HG02571 (cell line): ENCODE data around the gene NTSR1.

ENCODE experiments used
- ATAC-seq: cut with Tn5 transposase; IDR thresholded peaks from one replicate; pipeline ENCODE4 v1.9.1; 2021; ENCODE audit warnings: mild to moderate bottlenecking, moderate library complexity; ENCODE audit not compliant: unreplicated experiment

The NTSR1 gene

DNA sequence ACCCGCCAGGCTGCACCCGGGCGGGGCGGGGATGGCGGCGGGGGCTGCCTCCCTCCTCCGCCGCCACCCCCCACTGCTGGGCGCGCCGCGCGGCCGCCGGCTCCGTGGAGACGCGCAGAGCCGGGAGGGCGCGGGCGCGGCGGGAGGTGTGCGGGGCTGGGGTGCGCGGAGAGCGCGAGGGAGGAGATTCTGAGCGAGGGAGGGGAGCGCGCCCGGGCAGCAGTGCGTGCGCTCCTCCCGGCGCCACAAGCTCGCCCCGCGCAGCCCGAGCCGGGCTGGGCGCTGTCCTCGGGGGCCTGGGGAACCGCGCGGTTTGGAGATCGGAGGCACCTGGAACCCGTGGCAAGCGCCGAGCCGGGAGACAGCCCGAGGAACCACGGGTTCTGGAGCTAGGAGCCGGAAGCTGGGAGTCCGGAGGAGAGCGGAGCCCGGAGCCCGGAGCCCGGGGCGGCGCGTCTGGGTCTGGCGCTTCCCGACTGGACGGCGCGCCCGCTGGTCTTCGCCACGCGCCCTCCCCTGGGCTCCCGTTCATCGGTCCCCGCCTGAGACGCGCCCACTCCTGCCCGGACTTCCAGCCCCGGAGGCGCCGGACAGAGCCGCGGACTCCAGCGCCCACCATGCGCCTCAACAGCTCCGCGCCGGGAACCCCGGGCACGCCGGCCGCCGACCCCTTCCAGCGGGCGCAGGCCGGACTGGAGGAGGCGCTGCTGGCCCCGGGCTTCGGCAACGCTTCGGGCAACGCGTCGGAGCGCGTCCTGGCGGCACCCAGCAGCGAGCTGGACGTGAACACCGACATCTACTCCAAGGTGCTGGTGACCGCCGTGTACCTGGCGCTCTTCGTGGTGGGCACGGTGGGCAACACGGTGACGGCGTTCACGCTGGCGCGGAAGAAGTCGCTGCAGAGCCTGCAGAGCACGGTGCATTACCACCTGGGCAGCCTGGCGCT is at the start of gene NTSR1:
TSS of gene NTSR1 (plus strand) at position 246 of the 946 bp plus-strand sequence. CDS start at position 618, 372 bp downstream.
- no peak for ATAC-seq

DNA sequence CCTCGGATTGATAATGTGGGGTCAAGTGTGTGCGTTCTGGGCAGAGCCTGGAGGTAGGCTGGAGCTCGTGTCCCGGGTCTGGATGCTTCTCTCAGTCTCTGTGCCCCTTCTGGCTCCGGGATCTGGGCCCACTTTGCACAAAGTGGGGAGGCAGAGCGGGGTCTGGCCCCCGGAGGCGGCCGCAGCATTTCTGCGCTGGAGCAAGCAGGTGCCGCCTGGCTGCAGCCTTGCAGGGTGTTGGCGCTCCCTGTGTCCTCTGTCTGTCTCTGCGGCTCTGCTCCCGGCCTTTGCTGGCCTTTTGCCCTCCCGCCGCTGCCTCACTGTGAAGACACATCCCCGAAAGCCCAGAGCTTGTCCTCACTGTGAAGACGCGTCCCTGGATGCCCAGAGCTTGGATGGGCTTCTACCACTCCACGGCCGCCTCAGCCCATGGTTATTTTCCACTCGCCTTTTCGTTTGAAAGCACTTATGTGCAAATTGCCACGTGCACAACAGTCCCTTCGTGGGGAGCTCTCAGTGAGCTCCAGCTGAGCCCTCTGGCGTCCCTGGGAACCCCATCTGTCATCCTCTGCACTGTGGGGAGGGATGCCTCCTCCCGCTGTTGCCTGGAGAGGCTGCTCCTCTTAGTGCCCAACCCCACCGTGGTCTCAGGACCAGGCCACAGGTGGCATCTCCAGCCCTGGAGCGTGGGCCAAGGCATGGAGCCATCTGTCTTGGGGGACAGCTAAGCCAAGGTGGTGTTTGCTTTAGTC is 49.0 kb upstream of the NTSR1 start:
- ATAC-seq, result no peak

DNA sequence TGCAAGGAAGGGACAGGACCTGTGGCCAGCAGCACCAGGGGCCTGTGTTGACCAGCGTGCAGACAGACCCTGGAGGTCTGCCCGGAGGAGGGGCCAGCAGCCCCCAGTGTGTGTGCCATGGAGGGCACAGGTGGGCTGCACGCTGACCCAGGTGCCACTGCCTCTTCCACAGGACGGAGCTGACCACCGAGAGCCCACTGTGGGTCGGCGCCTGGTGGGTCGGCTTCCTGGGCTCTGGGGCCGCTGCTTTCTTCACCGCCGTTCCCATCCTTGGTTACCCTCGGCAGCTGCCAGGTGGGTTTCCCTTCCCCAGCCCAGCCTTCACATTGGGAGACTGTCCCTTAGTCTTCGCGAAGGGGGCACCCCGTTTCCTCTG is 48.4 kb upstream of the NTSR1 start:
- ATAC-seq, result no peak

DNA sequence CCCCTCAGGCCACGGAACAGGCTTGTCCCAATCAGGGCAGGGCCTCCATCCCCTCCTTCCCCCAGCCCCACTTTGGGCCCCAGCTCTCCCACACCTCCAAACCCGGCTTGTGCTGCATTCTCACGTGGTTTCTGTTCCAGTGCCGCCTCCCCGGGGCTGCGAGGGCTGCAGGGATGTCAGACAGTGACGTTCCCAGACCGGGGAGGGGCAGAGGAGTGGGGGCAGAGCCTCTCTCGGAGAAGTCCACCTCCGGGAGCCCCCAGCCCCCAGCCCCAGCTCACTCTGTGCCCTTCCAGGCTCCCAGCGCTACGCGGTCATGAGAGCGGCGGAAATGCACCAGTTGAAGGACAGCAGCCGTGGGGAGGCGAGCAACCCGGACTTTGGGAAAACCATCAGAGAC is 47.9 kb upstream of the NTSR1 start:
- ATAC-seq, result no peak

DNA sequence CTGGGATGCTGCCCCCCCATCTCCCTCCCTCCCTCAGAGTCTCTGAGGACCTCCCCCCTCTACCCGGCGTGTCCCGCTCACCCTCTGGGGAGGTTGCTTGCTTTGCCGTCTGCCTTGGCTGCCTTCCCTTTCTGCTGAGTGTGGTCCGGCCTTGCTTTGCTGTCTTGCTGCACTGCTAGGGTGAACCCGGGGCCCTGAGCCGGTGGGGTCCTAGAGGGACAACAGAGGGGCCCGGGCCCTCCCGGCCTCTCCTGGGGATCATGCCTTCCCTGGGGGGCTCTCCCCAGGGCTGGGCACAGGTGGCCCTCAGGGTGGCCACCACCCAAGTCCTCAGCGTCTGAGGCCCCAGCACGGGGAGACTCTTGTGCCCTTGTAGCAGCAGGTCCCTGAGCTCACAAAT is 47.0 kb upstream of the NTSR1 start:
- no peak for ATAC-seq

DNA sequence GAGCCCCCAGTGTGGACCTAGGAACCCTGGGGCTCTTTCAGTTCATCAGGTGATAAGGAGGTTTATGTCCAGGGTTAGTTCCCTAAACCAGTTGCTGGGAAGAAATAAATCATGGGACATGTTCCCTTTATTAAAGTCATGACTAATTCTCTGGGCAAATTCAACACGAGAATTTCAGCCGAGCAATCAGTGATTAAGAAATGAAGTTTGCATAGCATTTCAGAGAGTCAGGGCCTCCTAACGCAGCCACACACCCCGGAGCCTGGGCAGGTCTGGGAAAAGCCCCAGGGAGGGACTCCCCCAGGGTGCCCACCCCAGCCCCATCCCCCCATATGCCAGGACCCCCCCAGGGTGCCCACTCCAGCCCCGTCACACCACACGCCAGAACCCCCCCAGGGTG is 46.2 kb upstream of the NTSR1 start:
- ATAC-seq, result no peak

DNA sequence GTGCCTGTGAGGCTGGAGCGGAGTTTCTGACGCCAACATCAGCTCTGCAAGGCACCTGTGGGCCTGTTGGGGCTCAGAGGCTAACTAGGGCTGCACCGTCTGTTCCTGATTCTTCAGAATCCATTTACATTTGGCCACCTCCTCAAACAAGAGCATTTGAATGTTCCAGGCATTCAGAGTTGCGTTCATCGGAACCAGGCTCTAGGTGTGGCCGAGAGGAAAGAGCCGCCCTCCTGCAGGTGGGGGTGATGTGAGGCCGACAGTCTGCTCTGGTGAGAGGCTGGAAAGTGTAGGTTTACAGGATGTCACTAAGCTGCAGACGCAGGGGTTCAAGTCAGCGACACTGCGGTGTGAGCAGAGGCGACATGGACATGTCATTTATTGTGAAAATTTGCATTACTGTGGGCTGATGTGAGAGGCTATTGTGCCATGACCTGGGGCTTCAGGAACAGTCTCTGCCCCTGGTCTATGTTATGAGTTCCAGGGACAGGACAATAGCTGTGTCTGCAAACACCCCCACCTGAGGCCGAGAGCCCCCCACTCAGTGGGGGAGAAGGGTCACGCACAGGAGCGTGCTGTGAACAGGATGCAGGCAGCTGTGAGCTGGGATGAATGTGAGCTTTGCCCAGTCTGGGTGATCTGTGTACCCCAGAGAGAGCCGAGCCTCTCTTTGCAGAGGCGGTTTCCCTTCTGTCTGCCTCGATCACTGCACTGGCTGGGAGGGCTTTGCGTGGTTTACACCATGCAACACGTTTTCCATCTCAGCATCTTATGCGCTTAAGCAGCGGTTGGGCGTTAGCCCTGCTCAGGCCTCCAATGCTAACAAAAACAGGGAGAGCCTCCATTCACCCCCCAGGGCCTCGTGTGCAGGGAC is 45.3 kb upstream of the NTSR1 start:
- no peak for ATAC-seq

DNA sequence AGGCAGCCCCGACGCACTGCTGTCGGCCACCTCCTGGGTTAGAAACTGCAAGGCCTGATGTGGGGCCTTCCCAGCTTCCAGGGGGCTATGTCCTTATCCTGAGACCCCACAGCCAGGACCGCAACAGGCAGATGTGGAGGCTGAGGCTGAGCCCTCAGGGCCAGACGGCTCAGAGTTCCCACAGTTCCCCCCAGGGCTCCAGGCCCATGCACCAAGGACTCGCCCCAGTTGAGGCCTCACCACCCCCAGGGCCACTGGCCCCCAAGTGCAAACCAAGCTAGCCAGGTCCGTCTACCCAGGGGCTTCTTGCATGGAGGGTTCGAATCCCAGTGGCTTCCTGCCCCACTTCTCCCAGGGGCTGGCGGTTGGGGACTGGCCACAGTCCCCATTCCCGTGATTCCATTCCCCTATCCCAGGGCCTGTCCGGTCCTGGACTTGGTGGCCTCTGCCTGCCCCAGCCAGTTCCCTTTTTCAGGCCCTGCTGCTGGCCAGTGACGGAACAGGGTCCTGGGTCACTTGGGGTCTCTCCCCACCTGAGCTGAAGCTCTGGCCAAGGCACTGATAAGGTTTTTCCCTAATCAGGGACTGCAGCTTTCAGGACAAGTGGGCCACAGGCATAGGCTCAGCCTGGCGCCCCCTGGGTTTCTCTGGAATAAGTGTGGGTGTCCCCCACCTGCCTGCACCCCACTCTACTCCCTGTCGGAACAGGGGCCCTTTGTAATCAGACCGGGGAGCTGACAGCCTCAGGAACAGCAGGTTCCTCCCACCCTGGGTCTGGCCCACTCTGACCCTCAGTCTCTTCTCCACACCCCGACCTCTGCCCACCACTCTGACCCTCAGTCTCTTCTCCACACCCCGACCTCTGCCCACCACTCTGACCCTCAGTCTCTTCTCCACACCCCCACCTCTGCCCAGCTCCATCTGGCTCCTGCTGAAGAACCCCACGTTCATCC is 44.3 kb upstream of the NTSR1 start:
- no peak for ATAC-seq

DNA sequence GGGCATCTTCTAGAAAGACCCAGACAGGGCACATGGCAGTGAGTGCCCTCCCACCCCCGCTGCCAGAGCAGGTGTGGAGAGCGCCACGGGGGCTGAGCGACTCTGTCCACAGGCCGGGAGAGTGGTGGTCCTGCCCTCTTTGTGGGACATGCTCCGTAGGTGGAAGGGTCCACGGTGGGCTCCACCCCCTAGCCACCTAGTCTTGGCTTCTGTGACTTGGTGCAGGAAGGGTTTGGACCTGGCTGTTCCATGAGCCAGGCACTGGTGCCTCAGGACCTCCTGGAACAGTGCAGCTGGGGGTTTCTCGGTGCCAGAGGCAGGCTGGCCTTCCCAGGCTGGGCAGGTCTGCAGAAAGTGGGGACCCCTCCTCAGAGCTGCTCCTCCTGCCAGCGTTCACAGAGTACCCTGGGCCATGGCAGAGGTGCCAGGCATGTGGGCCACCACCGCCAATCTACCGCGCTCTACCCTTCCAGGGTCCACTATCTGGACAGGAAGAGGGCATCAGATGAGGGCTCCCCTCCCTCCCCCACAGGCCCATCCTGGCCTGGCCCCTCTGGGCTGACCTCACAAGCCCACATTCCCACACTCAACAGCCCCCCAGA is 43.4 kb upstream of the NTSR1 start:
- no peak for ATAC-seq

DNA sequence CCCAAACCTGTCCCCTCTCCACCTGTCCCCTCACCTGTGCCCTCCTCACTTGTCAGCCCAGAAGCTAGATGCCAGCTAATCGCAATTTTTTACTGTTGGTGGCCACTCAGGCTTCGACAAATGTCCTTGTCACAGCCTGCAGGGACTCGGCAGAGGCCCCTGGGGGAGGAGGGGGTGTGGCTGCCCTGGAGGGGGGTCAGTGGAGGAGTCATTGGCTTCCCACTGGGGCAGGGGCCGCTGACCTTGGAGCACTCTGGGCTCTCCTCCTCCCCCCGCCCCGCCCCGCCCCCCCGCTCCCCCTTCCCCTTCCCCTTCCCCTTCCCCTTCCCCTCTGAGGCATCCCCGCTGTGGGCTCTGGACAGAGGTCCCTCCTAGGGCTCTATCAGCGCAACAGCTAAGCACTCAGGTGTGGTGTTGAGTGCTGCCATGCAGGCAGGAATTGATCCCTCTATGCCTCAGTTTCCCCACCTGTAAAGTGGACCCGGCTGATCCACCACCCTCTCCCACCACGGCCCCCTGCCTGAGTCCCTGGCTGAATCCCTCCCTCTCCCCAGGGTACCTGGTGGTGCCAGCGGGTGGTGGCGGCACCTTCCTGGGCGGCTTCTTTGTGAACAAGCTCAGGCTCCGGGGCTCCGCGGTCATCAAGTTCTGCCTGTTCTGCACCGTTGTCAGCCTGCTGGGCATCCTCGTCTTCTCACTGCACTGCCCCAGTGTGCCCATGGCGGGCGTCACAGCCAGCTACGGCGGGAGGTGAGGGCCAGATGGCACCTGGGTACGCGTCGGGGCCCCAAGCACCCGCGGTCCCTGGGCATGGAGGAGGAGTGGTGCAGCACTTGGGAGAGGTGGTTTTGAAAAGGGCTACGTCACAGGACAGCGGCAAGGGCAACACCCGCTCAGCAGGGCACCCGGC is 42.6 kb upstream of the NTSR1 start:
- ATAC-seq, result no peak

DNA sequence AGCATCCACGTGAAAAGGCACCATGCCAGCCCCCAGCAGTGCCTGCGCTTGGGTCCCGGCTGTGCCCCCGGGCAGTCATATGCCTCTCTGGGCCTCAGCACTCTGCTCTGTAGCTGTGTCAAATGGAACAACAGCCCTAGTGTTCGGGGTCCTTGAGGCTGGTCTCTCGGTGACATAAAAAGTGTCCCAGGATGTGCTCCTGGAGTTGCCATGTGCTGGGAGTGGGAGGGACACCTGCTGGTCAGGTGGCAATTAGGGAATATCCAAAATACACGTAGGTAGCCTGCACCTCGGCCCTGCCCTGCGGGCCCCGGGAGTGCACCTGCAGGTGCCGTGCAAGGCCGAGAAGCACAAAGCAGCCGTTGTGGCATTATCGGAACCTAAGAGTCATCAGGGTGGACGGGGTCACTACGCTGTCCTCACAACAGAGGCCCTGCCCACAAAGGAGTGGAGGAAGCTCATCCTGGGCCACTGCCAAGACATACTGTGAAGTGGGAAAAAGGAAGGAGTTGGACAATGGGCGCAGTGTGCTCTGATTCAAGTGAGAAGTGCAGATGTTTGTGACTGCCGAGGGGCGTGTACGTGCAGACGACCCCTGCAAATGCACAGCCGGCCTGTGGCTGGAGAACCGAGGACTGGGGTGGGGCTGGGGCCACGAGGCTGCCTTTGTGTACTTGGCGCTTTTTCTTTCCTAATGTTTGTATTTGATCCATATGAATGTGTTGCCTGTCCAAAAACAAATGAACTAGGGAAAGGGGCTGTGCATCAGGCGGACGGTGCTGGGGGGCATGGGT is 41.7 kb upstream of the NTSR1 start:
- ATAC-seq, result no peak

DNA sequence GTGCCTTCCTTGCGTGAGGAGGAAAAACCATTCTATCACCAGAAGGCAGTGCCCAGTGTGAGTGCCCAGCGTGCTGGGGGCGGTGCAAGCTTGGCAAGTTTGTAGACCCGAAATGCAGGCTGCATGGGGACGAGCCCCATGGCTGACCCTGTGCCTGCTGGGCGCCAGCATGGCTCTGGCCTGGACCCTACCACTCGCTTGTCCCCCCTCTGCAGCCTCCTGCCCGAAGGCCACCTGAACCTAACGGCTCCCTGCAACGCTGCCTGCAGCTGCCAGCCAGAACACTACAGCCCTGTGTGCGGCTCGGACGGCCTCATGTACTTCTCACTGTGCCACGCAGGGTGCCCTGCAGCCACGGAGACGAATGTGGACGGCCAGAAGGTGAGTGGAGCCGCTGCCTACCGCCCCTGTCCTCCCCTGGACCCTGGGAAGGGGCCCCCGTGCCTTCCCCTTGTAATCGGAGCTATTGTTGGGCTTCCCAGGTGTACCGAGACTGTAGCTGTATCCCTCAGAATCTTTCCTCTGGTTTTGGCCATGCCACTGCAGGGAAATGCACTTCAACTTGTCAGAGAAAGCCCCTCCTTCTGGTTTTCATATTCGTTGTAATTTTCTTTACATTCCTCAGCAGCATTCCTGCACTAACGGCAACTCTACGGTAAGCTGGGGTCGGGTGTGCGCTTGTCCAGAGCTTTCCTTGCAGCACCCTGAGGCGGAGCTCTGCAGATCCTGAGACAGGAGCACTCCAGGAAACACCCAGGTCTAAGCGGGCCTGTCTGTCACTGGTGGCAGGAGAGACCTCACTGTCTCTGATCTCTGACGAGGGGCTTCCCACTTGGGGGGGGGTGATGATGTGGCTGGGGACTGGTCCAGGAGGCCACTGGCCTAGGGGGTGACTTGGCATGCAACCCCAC is 40.9 kb upstream of the NTSR1 start:
- ATAC-seq, result no peak

DNA sequence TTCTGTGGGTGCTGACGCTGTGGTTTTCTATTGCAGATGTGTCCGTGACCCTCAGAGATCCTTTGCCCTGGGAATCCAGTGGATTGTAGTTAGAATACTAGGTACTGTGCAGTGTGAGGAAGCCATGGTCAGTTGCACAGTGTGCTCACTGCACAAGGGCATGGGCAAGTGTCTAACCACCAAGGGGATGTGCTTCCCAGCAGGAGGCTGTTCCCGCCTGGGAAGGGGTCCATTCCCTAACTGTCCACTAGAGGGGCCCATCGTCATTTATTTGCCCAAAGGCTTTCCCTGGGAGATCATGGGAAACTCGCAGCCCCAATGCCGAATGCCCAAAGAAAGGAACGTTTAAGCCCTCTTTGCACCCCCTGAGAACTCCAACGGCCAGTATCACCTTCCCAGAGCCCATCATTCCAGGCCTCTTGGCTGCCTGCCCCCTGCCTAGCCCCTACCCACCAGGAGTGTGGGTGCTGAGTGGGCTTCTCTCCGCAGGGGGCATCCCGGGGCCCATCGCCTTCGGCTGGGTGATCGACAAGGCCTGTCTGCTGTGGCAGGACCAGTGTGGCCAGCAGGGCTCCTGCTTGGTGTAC is 40.1 kb upstream of the NTSR1 start:
- no peak for ATAC-seq

DNA sequence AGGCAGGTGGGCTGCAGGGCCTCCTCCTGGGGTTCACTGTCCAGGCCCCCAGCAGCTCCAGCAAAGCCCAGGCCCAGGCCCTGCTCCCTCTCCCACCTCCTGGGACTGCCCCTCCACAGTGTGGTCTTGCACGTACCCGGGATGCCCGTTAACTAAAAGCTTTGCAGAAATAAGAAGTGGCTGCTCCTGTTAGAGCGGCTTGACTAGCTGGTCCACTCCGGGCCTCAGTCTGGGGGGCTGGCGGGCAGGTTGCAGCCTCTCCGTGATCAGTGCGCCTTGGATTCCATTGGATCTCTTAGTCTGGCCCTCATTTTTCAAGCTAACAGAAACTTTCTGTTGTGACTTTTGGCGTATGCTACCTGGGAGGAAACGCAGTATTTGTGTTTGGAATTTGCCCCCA is 39.4 kb upstream of the NTSR1 start:
- no peak for ATAC-seq

DNA sequence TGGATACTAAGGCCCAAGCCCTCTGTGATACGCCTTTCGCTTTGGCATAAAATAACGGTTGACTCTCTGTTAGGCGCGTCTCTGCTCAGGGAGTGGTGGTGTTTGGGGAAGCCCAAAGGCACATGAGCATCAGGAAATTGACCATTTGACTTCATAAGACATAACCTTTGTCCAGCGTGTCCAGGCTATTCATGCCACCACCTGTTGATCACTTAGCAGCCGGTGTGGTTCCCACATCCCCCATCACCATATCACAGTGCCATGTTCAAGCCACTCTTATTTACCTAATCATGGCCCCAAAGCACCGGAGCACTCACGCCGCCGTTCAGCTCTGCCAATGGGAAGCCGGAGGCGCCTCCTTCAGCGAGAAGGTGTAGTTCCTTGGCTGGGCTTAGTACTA is 38.5 kb upstream of the NTSR1 start:
- ATAC-seq, result no peak

DNA sequence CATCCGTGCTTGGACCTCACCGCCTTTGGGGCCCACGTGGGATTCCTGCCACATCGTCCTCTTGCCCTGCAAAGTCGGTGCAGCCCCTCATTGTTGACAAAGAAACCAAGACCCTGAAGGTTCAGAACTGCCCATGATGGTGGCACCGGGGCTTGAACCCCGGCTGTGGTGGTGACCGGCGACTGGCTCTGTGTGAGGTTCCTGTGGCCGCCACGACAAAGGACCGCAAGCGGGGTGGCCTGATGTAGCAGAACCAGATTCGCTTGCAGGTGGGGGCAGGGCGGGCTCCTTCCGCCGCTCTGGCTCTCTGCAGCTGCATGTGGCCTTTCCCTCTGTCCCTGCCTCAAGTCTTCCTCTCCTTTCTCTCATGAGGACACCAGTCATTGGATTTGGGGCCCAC is 37.6 kb upstream of the NTSR1 start:
- no peak for ATAC-seq
